A673 (cell line): ENCODE data around the gene METTL3. TPM values are rescaled to one million over a fixed set of nuclear protein-coding genes. Genes with fewer than 3 reads are reported as not detected.

Source experiments
- Bru-seq: library from RNA; stranded (reverse); fragments of 400-500 nt; gene quantifications from one replicate; lab custom pipeline; 2021; lab: Mats Ljungman, UMichigan
- BruChase-seq, 2 experiments: library from RNA; stranded (reverse); fragments of 400-500 nt; gene quantifications; one replicate each; lab custom pipeline; 2021; lab: Mats Ljungman, UMichigan
- BruUV-seq: library from RNA; stranded (reverse); fragments of 400-500 nt; replicated peaks from 2 replicates; lab custom pipeline; 2021; lab: Mats Ljungman, UMichigan
- CTCF ChIA-PET: fragments of 300-600 bp; sonication (Branson Sonifier 250); formaldehyde crosslinking; loops from one replicate; lab custom pipeline; 2022; ENCODE audit warnings: antibody characterized with exemption; lab: Charles Lee
- POLR2A ChIA-PET: fragments of 300-600 bp; sonication (Branson Sonifier 250); formaldehyde crosslinking; loops from one replicate; lab custom pipeline; 2022; ENCODE audit warnings: antibody characterized with exemption; ENCODE audit not compliant: low non-redundant PET; lab: Charles Lee
- DNase-seq: peaks from one replicate; pipeline ENCODE4 v3.0.0-alpha.2; 2015; ENCODE audit warnings: low spot score
- H3K27ac ChIP-seq: fragments of 200-600 bp; sonication (generic); 2 replicates; pipeline ENCODE4 v1.5.1; 2016; ENCODE audit warnings: mixed run types, low read depth, mild to moderate bottlenecking, mixed read lengths, antibody characterized with exemption, low read length; ENCODE audit not compliant: poor library complexity, severe bottlenecking
- H3K27me3 ChIP-seq: fragments of 200-600 bp; sonication (generic); replicated peaks from 2 replicates; pipeline ENCODE4 v1.6.1; 2017; ENCODE audit warnings: mixed run types, low read depth, mild to moderate bottlenecking, mixed read lengths, antibody characterized with exemption, low read length; ENCODE audit not compliant: insufficient read depth, poor library complexity
- H3K36me3 ChIP-seq: fragments of 200-600 bp; sonication (generic); 2 replicates; pipeline ENCODE4 v1.6.1; 2016; ENCODE audit warnings: mixed run types, mild to moderate bottlenecking, mixed read lengths, antibody characterized with exemption, low read length; ENCODE audit not compliant: insufficient read depth, poor library complexity, severe bottlenecking
- H3K4me1 ChIP-seq: fragments of 200-600 bp; sonication (generic); 2 replicates; pipeline ENCODE4 v1.6.1; 2017; ENCODE audit warnings: mixed run types, mild to moderate bottlenecking, mixed read lengths, antibody characterized with exemption, low read length; ENCODE audit not compliant: insufficient read depth, poor library complexity, severe bottlenecking
- H3K4me3 ChIP-seq: fragments of 200-600 bp; sonication (generic); 2 replicates; pipeline ENCODE4 v1.5.1; 2016; ENCODE audit warnings: low read depth, mixed run types, mild to moderate bottlenecking, mixed read lengths, low read length; ENCODE audit not compliant: poor library complexity, severe bottlenecking
- H3K9me3 ChIP-seq: fragments of 200-600 bp; sonication (generic); 2 replicates; pipeline ENCODE4 v1.6.1; 2016; ENCODE audit warnings: mixed run types, low read depth, mild to moderate bottlenecking, mixed read lengths, antibody characterized with exemption, low read length; ENCODE audit not compliant: poor library complexity, severe bottlenecking
- CTCF ChIP-seq: fragments of 300-800, 200-600 bp; sonication (generic); conservative IDR thresholded peaks from 2 replicates; pipeline ENCODE4 v1.5.1; 2017; ENCODE audit warnings: low read depth, mild to moderate bottlenecking, antibody characterized with exemption, low read length, moderate library complexity, mixed read lengths
- EZH2 ChIP-seq: fragments of 200-600 bp; sonication (generic); IDR thresholded peaks from 2 replicates; pipeline ENCODE4 v1.6.1; 2017; ENCODE audit warnings: borderline replicate concordance, low read depth, mild to moderate bottlenecking, mixed read lengths, antibody characterized with exemption, low read length; ENCODE audit not compliant: poor library complexity, severe bottlenecking
- intact Hi-C: fragments of 100-400 bp; cut with micrococcal nuclease; formaldehyde crosslinking; loops from one replicate; pipeline ENCODE4 v1.10.0; 2022; ENCODE audit not compliant: unreplicated experiment
- long read RNA-seq: library from polyadenylated mRNA; stranded (forward); transcript quantifications from one replicate; pipeline ENCODE4 v2.0.0, GENCODE V29; 2022
- total RNA-seq: library from RNA; stranded (reverse); gene quantifications from 2 replicates; pipeline ENCODE4 v1.2.3, GENCODE V29; 2021

Gene METTL3
- total RNA-seq (93.0 and 96.3 TPM in 2 replicates), Bru-seq, nascent RNA (percentile 94 among the genes with signal in this experiment), BruChase-seq, experiment 1, labeled RNA remaining after a 2-hour chase (percentile 95 among the genes with signal in this experiment), BruChase-seq, experiment 2, labeled RNA remaining after a 6-hour chase (percentile 95 among the genes with signal in this experiment)
- long read RNA-seq, transcript METTL3-201 (11 exons, 2,015 nt), result major isoform, 104 of 188 reads
- long read RNA-seq, partial matches to known transcripts, result 2 of 188 reads
- long read RNA-seq, other reads (novel, unspliced or antisense), result 80 of 188 reads

GRCh38 chr14:21510735-21511657, at the start of gene METTL3:
METTL3 (minus strand) TSS chr14:21511340; CDS start chr14:21511223, 117 bp downstream.
- no peaks in the 10 kb centered on the region for H3K27me3 ChIP-seq
- TF ChIP-seq CTCF (no peak), EZH2 (no peak)
- TSS peak; percentile 60 for BruUV-seq
- H3K36me3 ChIP-seq, result peaks cover 22% of the 10 kb centered on the region
- CTCF ChIA-PET, result interaction anchor here (1.0 kb wide), 1 partner anchor 12 kb away, joined by 4 read pairs; no protein-coding TSS in a partner anchor
- intact Hi-C loops, result no loop called here
- peak within 1 kb of the TSS; percentile 85 for H3K27ac ChIP-seq
- DNase-seq, result peak; percentile 99
- no peaks in the 10 kb centered on the region for H3K9me3 ChIP-seq
- H3K4me1 ChIP-seq, result peaks cover 4% of the 10 kb centered on the region
- POLR2A ChIA-PET, result interaction anchor here (0.5 to 0.7 kb wide), 3 partner anchors 9 to 44 kb away, joined by 9 to 22 read pairs (median 10); no protein-coding TSS in a partner anchor
- H3K4me3 ChIP-seq, result peak within 1 kb of the TSS; percentile 88

GRCh38 chr14:21558703-21559170, 47.6 kb upstream of the METTL3 start:
- H3K27ac ChIP-seq, result no peak overlapping the region
- ChIA-PET CTCF (interaction anchor here (0.6 kb wide), 1 partner anchor 25 kb away, joined by 9 read pairs; no protein-coding TSS in a partner anchor), POLR2A (no interaction called here)
- H3K9me3 ChIP-seq, result no peaks in the 10 kb centered on the region
- BruUV-seq, result no TSS peak
- TF ChIP-seq CTCF, result no peak
- TF ChIP-seq EZH2, result no peak
- H3K4me3 ChIP-seq, result no peak overlapping the region
- H3K36me3 ChIP-seq, result no peaks in the 10 kb centered on the region
- H3K27me3 ChIP-seq, result no peaks in the 10 kb centered on the region
- intact Hi-C loops, result loop anchor here (5.0 kb wide), 1 partner anchor 176 kb away; the partner anchor contains the start of gene SUPT16H
- peaks cover 6% of the 10 kb centered on the region for H3K4me1 ChIP-seq
- DNase-seq, result no peak
